Fibroblast of the conjunctiva (primary cell): ENCODE data around the gene METTL1.

Source experiments
- DNase-seq: peaks from one replicate; pipeline ENCODE4 v3.0.0-alpha.2; 2010; ENCODE audit warnings: low read depth

METTL1 gene

DNA sequence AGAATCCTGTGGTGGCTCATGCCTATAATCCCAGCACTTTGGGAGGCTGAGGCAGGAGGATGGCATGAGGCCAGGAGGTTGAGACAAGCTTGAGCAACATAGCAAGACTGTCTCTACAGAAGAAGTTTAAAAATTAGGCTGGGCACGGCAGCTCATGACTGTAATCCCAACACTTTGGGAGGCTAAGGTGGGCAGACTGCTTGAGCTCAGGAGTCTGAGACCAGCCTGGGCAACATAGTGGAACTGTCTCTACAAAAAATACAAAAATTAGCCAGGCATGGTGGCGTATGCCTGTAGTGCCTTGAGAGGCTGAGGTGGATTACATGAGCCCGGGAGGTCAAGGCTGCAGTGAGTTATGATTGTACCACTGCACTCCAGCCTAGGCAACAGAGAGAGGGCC, 4.0 kb downstream of the METTL1 start:
- DNase-seq, result no peak

DNA sequence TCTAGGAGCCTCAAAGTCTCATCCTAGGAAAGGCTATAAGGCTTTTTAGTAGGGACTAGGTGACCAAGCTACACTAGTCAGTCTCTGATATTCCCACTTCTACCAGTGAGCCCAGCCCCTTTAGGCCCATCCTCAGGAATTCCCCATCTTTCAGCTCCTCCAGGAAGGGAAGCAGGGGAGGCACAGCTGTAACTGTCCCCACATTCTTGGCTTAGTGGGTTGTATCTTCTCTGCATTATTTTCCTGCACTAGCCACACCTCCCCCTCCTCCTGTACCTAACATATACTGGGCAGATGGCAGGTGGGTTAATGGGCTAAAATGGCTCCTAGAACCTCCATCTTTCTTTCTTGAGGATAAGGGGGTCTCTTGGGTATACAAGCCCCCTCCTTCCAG, 4.6 kb downstream of the METTL1 start:
- DNase-seq, result no peak

- DNase-seq, result no peak
Measured at GRCh38 chr12:57766464-57767304, 5.2 kb downstream of the METTL1 start, which contains the start of gene CYP27B1. Gene CYP27B1, minus strand, starts transcription at chr12:57767078. Its CDS starts 37 bp downstream, at chr12:57767041.

GRCh38 chr12:57765698-57766463, 6.0 kb downstream of the METTL1 start:
- DNase-seq, result no peak

DNA sequence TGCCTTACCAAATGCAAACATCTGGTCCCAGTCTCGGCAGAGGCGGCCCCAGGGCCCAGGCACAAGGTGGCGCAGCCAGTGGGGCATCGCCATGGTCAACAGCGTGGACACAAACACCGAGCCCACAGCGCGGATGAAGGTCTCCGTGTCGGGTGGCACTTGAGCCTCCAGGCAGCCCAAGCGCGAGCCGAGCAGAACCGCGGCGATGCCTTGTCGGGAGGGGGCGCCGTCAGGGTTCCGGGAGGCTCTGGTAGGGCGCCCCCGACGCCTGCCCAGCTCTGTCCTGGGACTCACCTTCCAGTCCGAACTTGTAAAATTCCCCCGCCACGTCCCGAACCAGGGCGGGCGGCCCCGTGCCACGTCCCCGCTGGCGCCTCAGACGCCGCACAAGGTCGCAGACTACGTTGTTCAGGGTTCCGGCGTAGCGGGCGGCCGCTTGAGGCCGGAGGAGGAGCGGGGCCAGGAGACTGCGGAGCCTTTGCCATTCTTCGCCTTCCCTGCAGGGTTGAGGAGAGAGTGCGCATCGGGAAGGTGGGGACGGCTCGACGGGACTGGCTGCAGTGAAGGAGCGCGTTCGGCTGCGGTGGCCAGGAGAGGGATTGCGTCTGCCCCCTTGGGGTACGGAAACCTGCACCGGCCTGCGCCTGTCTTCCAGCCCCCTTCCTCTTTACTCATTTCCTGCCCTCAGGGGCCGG, 6.8 kb downstream of the METTL1 start:
- DNase-seq, result no peak

DNA sequence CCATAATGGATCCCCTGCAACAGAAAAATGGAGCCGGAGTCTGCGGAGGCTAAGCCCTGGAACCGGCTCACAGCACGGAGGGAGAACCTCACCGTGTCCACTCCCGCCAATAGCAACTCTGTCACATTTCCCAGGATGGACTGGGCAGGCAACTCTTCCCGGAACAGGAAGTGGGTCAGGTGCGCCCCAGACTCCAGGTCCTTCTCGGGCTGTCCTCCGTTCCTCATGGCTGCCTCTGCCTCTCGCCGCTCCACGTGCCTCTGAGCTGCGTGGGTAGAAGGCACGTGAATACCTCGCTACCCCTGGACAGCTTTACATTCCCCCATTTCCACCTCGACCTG, 7.3 kb downstream of the METTL1 start:
- no peak for DNase-seq

DNA sequence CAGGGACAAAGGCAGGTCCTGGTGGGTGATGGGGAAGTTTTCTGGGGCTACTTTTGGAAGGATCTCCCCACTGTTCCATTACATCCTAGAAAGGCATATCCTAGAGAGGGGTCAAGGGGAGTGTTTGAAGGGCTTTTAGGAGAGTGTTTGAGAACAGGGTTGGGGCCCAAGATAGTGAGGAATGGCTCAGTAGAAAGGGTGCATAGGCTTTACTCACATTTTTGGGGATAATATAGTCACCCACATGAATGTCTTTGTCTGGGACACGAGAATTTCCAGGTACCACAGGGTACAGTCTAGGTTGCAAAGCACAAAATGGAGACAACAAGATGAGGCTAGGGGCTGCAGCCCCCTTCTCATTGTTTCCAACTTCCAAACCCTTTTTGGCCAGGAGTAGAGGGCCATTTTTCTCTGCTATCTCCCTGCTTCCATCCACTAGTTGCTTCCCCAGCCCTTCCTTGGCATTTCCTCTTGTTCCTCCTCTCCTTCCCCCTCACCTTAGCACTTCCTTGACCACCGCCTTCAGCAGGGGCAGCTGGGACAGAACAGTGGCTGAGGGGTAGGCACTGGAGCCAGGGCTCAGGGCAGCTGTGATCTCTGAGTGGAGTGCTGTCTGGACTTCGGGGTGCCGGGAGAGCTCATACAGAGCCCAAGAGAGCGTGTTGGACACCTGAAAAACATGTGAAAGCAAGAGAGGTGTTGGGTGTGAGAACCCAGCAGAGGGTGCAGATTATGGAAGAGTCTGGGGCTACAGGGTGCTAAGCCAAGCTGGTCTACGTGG, 7.8 kb downstream of the METTL1 start:
- DNase-seq, result no peak

- DNase-seq, result no peak
Measured at GRCh38 chr12:57762463-57762862, 9.4 kb downstream of the METTL1 start.

DNA sequence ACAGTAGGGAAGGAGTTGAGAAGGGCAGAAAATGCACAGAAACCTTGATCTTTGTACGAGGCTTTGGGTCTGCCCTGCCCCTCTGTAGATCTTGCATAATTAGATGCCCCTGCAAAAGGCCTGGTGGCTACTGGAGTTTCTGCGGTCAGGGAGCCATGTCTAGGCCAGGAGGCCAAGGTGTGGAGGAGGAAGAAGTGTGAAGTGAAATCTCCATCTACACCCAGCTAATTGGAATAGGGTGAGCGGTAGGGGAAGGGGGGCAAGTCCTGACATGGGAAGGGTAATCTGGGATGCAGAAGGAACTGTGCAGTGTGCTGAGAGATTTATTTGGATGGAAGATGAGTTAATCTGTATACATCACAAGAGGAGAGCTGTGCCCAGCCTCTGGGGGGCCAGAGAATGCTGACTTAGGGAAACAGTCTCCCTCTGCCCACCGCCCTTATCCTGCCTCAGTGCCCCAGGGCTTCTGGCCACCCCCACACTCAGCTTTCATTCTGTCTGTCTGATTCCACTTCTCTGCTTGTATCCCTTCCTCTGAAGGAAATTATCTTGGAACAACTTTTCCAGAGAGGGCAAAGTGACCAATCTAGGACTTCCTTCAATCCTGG, 10.4 kb downstream of the METTL1 start:
- DNase-seq, result no peak

GRCh38 chr12:57760347-57760982, 11.4 kb downstream of the METTL1 start:
- DNase-seq, result no peak

DNA sequence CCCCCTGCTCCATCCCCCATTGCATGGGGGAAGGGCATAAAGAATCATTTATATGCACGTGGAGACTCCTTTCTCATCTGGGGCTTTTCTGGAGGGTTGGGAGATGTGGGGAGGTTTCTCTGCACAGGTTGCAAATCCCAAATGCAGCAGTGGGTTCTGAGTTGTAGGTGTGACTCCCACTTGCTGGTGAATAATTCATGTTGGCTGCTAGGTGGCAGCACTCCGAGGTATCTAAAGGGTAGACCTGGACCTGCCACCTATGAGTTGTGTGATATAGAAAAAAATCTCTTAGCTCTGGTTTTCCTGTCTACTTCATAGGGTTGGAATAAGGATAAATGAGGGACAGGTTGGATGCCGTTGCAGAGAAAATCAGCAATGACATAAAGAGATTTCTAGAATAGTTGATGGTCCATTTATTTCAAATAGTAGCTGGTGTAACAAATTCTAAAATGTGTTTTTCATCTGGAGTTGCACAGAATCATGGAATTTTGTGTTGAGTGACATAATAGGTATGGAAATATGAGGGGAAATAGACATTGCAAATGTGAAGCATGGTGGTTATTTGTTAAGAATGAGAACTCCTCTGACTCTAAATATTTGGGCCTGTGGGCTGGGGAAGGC, 12.4 kb downstream of the METTL1 start:
- DNase-seq, result no peak

DNA sequence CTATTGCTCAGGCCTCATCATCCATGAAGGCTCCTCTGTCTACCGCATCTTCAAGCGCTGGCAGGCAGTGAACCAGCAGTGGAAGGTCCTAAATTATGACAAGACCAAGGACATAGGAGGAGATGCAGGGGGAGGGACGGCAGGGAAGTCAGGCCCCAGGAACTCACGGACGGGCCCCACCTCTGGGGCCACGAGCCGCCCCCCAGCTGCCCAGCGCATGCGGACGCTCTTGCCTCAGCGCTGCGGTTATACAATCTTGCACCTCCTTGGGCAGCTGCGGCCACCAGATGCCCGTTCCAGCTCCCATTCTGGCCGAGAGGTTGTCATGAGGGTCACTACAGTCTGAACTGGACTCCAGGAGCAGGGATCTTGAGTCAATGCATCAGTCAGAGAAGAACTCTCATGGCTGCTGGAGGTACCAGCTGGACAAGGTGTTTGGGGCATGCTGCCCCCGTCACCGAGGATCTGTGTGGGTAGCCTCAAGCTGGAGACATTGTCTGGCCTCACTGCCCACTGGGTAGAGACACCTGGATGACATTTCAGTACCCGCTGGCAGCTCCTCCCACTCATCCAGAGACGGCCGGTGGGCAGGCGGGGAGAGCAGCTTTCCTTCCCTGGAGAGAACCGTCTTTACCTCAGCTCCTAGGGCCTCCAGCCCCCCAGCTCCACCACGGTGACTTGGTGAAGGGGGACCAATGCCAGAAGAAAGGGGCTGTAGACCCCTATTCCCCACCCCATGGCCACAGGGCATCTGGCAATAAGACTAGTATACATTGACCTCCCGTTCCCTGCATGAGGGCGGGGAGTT, 13.1 kb downstream of the METTL1 start:
- no peak for DNase-seq

DNA sequence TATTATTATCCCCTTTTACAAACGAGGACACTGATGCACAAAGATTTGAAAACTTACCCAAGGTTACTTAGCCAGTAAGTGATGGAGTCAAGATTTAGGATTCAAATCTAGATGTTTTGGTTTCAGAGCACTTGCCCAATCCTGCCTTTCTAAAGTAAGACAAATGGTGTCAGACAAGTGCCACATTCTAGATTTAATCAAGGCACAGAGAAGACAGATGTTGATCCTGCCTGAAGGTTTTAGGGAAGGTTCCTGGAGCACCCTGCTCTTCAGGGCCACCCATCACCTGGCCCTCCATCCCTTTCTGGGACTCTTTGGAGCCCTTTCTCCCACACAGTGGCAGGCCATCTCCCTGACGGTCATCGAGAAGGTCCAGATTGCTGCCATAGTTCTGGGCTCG, 14.1 kb downstream of the METTL1 start:
- DNase-seq, result no peak

GRCh38 chr12:57756406-57757341, 15.2 kb downstream of the METTL1 start:
- no peak for DNase-seq

- DNase-seq, result no peak
Measured at GRCh38 chr12:57755454-57756372, 16.2 kb downstream of the METTL1 start.

- DNase-seq, result no peak
Measured at GRCh38 chr12:57755194-57755453, 16.8 kb downstream of the METTL1 start.

GRCh38 chr12:57754411-57755193, 17.3 kb downstream of the METTL1 start, which contains the start of gene MARCHF9:
Gene MARCHF9, plus strand, starts transcription at chr12:57755103. Its CDS starts 426 bp downstream, at chr12:57755529.
- DNase-seq, result no peak
